ENCODE data around the gene DIPK2B.

- no peak for TF ChIP-seq POLR2AphosphoS5 (IDR thresholded peaks at IDR 0.05; ENCODE audit: low read depth, low read length)
- no peak for TF ChIP-seq FOXP2 (optimal IDR thresholded peaks at IDR 0.05; ENCODE audit: borderline replicate concordance, extremely low read depth, extremely low read length, insufficient read depth)
- TF ChIP-seq SIN3A (IDR thresholded peaks at IDR 0.05; ENCODE audit: borderline replicate concordance, insufficient read depth, low read length): no peak
- TF ChIP-seq REST (IDR thresholded peaks at IDR 0.05; ENCODE audit: insufficient read depth in 1 of 2, low read depth in 2 of 2, low read length in 2 of 2): no peak
- TF ChIP-seq TAF1 (IDR thresholded peaks at IDR 0.05; ENCODE audit: borderline replicate concordance, insufficient read depth, low read length): no peak
Observed at GRCh38 chrX:45164995-45165394, 35.7 kb downstream of the DIPK2B start.

Data from PFSK-1 (cell line).